ENCODE results near the gene DHRS7B.
"Not testable (repeated sequence)": the region's sequence is repeated elsewhere in the genome, so short reads cannot be mapped to it uniquely, and the experiment has no call there.

- TF ChIP-seq POLR2A, CTCF (IDR thresholded peaks at IDR 0.05): not testable (repeated sequence)
These were observed 17.5 kb downstream of the DHRS7B start for GRCh38 chr17:21144299-21144698.

Measured in esophagus squamous epithelium (tissue), 4 donors.